MCF 10A (cell line): ENCODE data around the gene ATG7. TPM values are rescaled to one million over a fixed set of nuclear protein-coding genes. Genes with fewer than 3 reads are reported as not detected.

Experiments
- BruUV-seq: library from RNA; stranded (reverse); fragments of 400-500 nt; replicated peaks from 2 replicates; lab custom pipeline; 2021; lab: Mats Ljungman, UMichigan
- CTCF ChIA-PET: fragments of 300-600 bp; sonication (Branson Sonifier 250); formaldehyde crosslinking; extraction: SDS; loops from one replicate; lab custom pipeline; 2021; ENCODE audit warnings: antibody characterized with exemption, inconsistent platforms; lab: Yijun Ruan, JAX
- POLR2A ChIA-PET: fragments of 300-600, 350-650 bp; sonication (Branson Sonifier 250); formaldehyde crosslinking; extraction: SDS; loops from one replicate; lab custom pipeline; 2020; ENCODE audit warnings: antibody characterized with exemption, inconsistent platforms; lab: Yijun Ruan, JAX
- DNase-seq: peaks from one replicate; pipeline ENCODE4 v3.0.0-alpha.2; 2018; ENCODE audit not compliant: unreplicated experiment
- H3K27ac Mint-ChIP-seq: one replicate; pipeline ENCODE4 v1.8.0; 2022; ENCODE audit warnings: mild to moderate bottlenecking, low read depth, mixed read lengths; ENCODE audit not compliant: unreplicated experiment
- H3K27me3 Mint-ChIP-seq: one replicate; pipeline ENCODE4 v1.8.0; 2022; ENCODE audit warnings: mixed read lengths; ENCODE audit not compliant: insufficient read depth, unreplicated experiment
- H3K36me3 Mint-ChIP-seq: one replicate; pipeline ENCODE4 v1.8.0; 2022; ENCODE audit warnings: mild to moderate bottlenecking, moderate library complexity, mixed read lengths; ENCODE audit not compliant: insufficient read depth, unreplicated experiment
- H3K4me1 Mint-ChIP-seq: one replicate; pipeline ENCODE4 v1.8.0; 2022; ENCODE audit warnings: mixed read lengths; ENCODE audit not compliant: insufficient read depth, unreplicated experiment
- H3K4me3 Mint-ChIP-seq: one replicate; pipeline ENCODE4 v1.8.0; 2022; ENCODE audit warnings: mild to moderate bottlenecking, moderate library complexity, mixed read lengths; ENCODE audit not compliant: unreplicated experiment
- H3K9me3 Mint-ChIP-seq: one replicate; pipeline ENCODE4 v1.8.0; 2022; ENCODE audit warnings: mixed read lengths; ENCODE audit not compliant: unreplicated experiment
- CTCF ChIP-seq: fragments of 200-600 bp; IDR thresholded peaks from one replicate; pipeline ENCODE4 v1.8.0; 2022; ENCODE audit warnings: antibody characterized with exemption, mild to moderate bottlenecking; ENCODE audit not compliant: unreplicated experiment
- intact Hi-C: fragments of 100-400 bp; cut with micrococcal nuclease; formaldehyde crosslinking; loops from 2 replicates; pipeline ENCODE4 v1.14.1; 2022
- total RNA-seq: library from RNA; stranded (reverse); gene quantifications from 2 replicates; pipeline ENCODE4 v1.2.3, GENCODE V29; 2022

Gene ATG7
- total RNA-seq, 1 experiment from 2014 or later = 54.0 TPM

- Mint-ChIP-seq H3K27ac (no peak overlapping the region), H3K27me3 (no peaks in the 10 kb centered on the region), H3K4me3 (no peak overlapping the region), H3K4me1 (peaks cover 17% of the 10 kb centered on the region), H3K9me3 (no peaks in the 10 kb centered on the region), H3K36me3 (peaks cover 25% of the 10 kb centered on the region)
- ChIA-PET POLR2A (interaction anchor here (0.7 to 1.7 kb wide), 7 partner anchors 98 to 426 kb away, joined by 3 to 5 read pairs (median 3); partner anchors contain the start of gene VGLL4), CTCF (interaction anchor here (0.6 to 5.4 kb wide), 47 partner anchors 10 to 1340 kb away, joined by 3 to 39 read pairs (median 5); partner anchors contain the start of genes TAMM41 and VGLL4)
- no peak for DNase-seq
- TF ChIP-seq CTCF = no peak
- BruUV-seq = no TSS peak
- intact Hi-C loops = loop anchor here (1.0 to 5.0 kb wide), 5 partner anchors 151 to 467 kb away; partner anchors contain the start of genes TAMM41 and VGLL4
Observed at GRCh38 chr3:11379824-11380701, 107.9 kb downstream of the ATG7 start.

DNA sequence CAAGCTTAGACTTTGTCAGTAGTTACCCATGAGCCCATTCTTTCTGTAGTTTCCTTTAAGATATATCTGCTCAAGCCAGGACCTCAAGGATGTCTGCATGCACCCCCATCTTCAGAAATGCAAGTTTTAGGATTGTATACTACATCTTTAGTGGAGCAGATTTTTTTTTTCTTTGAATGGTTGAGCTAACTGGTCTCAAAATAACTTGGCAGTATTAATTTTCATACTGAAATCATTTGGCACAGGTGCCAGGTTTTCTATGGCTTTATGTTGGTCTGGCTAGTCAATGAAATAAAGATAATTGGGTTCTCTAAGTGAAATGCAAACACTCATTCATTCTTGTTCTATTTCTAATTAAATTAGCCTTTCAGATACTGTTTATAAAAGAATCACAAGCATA lies 108.9 kb downstream of the ATG7 start:
- ChIA-PET CTCF (interaction anchor here (0.6 to 5.4 kb wide), 10 partner anchors 141 to 454 kb away, joined by 3 to 39 read pairs (median 5); no protein-coding TSS in a partner anchor), POLR2A (interaction anchor here (0.7 to 1.7 kb wide), 3 partner anchors 97 to 1731 kb away, joined by 3 read pairs; no protein-coding TSS in a partner anchor)
- no peak for DNase-seq
- intact Hi-C loops = loop anchor here (5.0 kb wide), 1 partner anchor 466 kb away; the partner anchor contains the start of gene TAMM41
- peaks cover 21% of the 10 kb centered on the region for H3K4me1 Mint-ChIP-seq
- no TSS peak for BruUV-seq
- no peak overlapping the region for H3K27ac Mint-ChIP-seq
- no peaks in the 10 kb centered on the region for H3K27me3 Mint-ChIP-seq
- no peak overlapping the region for H3K4me3 Mint-ChIP-seq
- no peaks in the 10 kb centered on the region for H3K9me3 Mint-ChIP-seq
- no peak for TF ChIP-seq CTCF
- H3K36me3 Mint-ChIP-seq = peaks cover 25% of the 10 kb centered on the region

DNA sequence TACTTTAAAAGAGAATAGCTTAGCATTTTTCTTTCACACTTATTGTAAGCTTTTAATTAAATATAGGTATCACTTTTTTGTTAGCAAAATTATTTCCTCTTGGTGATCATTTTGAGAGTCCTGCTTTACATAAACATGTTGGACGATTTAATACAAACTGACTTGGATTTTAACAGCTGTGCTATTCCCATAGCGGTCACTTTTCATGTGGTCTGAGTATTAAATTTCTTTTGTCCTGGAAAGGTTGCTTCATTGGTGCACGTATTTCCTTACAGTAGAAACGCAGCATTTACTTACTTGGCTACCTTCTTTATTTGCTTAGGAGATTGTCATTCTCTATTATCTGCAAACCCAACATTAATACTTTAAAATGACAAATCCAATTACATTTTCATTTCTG lies 109.4 kb downstream of the ATG7 start:
- Mint-ChIP-seq H3K27me3 (no peaks in the 10 kb centered on the region), H3K36me3 (peaks cover 25% of the 10 kb centered on the region), H3K4me3 (no peak overlapping the region), H3K4me1 (peaks cover 17% of the 10 kb centered on the region), H3K27ac (no peak overlapping the region), H3K9me3 (no peaks in the 10 kb centered on the region)
- TF ChIP-seq CTCF = no peak
- BruUV-seq = no TSS peak
- ChIA-PET CTCF (interaction anchor here (0.6 to 1.4 kb wide), 5 partner anchors 261 to 454 kb away, joined by 3 to 9 read pairs (median 4); no protein-coding TSS in a partner anchor), POLR2A (interaction anchor here (0.7 to 0.8 kb wide), 2 partner anchors 449 to 1731 kb away, joined by 3 to 4 read pairs; no protein-coding TSS in a partner anchor)
- intact Hi-C loops = loop anchor here (5.0 kb wide), 1 partner anchor 466 kb away; the partner anchor contains the start of gene TAMM41
- DNase-seq = no peak
